SW 1271 (cell line): ENCODE data around the gene PAQR3.

Experiments used
- DNase-seq, 2 experiments: peaks; one replicate each; lab custom pipeline; 2025; lab: John Stamatoyannopoulos, UW

The PAQR3 gene

DNA sequence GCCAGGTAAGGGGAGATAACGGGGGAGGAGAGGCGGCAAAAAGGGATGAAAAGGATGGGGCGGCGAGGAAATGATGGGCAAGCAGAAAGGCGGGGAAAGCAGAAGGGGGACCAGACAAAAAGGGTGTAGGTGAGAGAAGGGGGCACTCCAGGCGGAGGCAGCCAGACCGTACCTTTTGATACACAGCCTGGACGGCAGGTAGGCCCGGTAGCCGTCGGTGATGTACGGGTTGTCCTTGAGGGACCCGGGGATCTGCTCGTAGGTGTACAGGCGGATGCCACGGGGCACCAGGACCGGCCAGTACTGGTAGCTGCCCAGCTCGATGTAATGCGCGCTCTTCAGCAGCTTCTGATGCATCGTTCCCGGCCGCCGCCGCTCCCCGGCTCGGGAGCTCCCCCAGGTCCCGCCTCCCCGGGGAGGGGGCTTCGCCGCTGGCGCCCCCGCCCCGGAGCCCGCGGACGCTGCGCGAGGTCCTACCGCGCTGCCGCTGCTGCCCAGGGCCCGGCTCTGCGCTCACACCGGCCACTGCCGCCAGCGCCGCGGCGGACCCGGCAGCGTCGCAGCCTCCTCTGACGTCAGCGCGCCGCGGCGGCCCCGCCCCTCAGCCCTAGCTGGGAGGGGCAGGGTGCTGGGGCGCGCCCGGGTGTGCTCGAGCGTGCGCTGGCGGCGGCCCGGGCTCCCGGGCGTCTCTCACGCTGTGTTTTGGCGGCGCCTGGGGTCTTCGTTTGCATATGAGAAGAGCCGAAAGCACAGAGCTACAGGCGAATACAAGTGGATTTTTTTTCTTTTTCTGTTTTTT is at the start of gene PAQR3:
TSS of gene PAQR3 (minus strand) at position 571 of the 799 bp plus-strand sequence. CDS start at position 357, 214 bp downstream.
- peak in 1 of 2 experiments; percentile 56 for DNase-seq

DNA sequence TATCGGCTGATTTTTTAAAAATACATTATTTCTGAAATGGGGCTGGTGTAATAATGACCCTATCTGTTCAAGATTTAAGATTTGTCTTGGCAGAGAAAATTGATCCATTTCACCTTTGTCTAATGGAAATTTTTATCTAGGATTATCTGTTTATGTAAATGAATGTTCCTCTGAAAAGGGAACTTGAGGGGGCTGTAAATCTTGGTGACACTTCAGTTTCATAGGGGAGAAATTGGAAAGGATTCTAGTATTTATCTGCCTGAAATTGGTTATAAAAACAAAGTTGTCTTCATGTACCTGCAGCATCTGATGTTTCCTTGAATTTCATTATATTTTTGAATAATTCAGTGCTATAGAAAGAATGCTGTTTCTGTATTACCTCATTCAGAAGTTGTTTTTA is 48.4 kb upstream of the PAQR3 start:
- DNase-seq: no peak

- DNase-seq: no peak
These were observed 45.4 kb upstream of the PAQR3 start for GRCh38 chr4:78984593-78984992.

DNA sequence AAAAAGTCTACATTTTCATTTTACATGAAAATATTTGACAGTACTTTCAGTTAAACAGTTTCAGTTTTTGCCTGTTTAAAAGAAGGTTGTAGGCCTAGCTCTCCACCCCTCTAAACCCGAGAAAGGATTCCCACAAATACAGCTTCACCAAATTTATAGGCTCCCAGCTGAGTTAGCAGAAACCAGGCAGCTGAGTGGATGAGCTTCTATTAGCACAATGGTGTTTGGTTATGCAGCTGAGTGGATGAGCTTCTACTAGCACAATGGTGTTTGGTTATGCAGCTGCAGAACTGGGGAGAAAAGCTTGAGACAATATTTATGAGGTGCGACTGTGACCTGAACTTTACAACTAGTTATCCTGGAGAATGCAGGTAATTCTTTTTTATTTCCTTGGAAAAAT is 36.6 kb upstream of the PAQR3 start:
- no peak for DNase-seq

DNA sequence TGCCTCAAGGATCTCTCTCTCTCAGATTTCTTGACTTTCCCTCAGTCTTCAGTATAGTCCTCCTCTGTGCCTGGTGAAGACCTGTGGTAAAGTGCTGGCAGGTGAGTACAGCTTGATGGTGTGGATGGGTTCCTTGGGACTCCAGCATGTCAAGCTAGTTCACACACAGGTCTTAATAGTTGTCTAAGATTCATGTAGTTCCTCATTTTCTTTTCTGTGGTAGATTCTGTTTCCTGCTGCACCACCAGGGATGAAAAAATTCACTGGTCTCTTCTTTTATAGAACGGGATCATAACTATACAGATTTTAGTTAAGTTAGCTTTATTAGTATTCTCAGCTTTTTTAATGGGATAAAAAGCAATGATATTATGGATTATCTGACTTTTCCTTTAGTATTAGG is 32.5 kb upstream of the PAQR3 start:
- no peak for DNase-seq

GRCh38 chr4:78971326-78971725 is 32.1 kb upstream of the PAQR3 start:
- no peak for DNase-seq

- no peak for DNase-seq
These were observed 23.4 kb upstream of the PAQR3 start for GRCh38 chr4:78962597-78963115.

DNA sequence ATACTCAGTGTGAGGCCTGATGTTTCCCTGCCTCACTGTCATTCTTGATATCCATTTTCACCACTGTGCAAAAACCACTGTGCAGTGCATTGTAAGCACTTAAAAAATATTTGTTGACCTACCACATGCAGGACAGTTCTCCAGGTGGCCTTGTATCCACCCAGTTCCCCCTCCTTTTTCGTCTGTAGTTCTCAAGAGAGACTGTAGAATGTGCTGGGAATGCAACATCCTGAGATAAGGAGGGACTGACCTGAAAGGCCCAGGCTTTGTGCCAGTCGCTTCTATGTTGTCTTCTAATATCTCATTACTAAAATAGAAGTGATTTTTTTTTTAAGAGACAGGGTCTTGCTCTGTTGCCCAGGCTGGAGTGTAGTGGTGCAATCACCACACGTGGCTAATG is 21.7 kb upstream of the PAQR3 start:
- no peak for DNase-seq

DNA sequence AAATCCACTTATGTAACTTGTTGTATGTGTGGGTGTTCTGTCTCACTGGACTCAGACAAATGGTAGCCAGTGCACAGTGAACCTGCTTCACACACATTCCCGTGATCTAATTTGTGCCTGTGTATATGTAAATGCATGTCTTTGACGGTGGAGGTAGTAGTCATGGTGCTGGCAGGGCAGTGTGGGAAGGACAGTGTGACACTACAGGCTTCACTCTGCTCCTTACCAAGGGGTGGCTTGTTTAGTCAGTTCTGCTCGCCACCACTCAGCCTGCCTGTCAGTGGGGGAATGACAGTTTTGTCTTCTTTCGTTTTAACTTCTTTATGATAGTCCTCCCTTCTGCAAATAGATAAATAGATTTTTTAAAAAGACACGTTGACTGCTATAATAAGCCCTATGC is 17.7 kb upstream of the PAQR3 start:
- no peak for DNase-seq

DNA sequence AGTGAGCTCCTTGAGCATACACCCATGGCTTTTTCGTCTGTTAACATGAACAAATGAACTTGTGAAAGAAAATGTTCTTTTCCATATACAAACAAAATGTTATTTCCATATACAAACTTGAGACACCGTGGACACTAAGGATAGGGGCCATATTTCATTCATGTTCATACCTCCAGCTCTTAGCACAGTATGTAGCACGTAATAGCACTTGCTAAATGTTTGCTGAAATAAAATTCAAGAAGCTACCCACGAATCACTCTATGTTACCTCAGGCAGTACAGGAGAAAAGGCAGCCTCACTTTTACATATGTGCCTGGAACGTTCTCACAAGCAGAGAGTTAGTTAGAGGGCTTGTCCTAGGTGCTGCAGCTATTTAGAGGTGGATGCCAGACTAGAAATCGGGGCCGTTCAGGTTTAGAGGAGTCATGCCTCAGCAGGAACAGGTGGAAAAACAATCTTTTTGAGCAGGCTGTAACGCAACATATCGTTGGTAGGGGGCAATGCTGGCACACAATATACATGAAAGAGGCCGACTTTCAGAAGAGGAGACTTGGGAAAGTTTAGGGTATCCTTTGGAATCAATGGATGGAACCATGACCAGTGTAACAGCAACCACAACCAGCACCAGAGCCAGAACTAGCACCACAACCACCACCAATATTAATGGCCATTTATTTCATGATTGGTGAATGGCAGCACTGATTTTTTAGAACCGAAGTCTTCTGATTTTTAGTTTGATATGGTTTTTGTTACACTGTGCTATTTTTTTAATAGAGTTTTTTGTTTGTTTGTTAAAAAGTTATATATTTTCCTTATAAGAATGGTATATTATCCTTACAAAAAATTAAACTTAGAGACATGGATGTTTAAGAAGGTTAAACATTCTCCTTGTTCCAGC is 14.8 kb upstream of the PAQR3 start:
- DNase-seq: peak in 1 of 2 experiments; percentile 10

DNA sequence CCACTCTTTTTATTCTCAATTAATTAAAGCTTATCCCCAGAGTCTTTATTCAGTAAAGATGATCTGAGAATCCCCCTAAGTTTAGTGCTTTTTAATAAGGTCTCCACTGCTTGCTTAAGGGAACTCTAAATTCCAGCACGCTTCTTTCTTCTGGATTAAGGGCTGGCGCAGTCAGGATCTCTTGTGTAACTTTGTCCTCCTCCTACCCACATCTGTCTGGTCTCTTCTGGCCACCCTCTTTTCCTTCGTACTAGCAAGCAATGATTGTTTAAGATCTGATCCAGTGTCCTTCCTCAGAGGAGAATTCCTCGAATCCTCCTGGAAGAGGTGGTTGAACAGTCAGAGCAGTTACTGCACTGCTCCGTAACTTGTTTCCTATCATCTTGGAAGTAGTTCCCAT is 14.0 kb upstream of the PAQR3 start:
- DNase-seq: no peak

DNA sequence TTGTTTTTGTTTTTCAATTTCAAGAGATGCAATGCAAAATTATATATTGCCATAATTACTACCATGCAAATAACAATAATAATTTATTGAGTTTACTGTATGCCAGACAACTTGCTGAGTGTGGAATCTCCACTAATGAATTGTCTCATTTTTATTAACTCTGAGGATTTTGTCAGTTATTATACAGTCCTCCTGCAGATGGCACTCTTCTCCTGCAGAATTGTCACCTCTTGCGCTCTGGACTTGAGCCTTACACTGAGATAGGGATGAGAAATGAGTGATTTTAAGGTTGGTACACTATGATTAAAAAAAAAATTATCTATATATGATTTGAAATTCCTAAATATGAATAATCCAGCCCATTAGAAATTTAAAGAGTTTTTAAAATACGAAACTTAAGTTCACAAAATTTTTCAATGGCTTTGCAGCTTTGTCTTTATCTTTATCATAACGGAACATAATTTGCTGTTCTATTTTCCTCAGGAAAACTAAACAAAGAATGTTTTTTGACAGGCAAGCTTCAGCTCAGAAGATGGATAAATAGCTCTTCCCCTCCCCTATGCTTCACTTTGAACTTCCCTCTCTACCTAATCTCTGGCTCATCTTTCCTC is 12.7 kb upstream of the PAQR3 start:
- DNase-seq: peak in 1 of 2 experiments; percentile 21

DNA sequence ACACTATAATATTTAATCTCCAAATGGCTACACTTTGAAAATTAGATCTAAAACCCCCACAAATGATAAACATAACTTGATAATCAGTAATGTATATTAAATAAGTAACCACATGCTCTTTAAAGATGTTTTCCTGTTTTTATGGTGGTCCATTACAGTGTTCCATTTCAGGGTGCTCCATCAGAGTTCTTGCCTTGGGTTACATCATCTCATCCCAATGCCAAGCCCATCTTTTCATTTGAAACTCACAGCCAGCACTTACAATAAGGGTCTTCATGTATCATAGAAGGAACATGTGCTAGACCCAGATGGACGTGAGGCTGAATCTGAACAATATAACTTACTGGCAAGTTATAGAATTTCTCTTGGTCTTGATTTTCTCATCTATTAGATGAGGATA is 10.5 kb upstream of the PAQR3 start:
- DNase-seq: no peak

- DNase-seq: no peak
These were observed 6.5 kb upstream of the PAQR3 start for GRCh38 chr4:78945651-78946179.

DNA sequence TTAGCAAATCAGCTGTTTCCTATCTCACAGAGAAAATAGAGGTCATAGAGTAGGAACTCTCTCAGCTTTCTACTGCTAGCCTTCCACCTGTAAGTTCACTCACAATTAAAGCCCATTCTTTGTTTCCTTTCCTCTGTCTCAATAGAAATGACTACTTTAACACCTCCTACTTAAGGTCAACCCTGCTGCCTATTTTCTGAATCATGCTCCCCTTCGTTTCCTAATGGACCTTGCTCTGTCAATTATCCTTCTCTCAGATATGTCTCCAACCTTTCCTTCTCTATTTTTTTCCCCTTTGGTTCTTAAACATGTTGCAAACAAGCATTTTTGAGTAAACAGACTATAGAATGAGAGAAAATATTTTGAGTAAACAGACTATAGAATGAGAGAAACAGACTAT is 5.1 kb upstream of the PAQR3 start:
- DNase-seq: no peak

DNA sequence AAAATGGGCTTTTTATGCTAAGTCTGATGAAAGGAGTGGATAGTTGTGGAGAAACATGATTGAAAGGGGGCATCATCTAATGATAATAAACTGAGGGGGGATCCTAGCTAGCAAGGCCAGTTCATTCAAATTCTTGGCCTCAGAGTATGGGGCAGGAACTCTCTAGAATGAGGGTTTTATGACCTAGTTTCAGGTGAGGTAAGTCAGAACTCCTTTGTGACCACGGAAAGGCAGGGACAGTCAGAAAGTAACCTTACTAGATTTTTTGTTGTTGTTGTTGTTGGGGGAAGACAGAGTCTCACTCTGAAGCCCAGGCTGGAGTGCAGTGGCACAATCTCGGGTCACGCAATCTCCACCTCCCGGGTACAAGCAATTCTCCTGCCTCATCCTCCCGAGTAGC is 1.5 kb upstream of the PAQR3 start:
- no peak for DNase-seq

DNA sequence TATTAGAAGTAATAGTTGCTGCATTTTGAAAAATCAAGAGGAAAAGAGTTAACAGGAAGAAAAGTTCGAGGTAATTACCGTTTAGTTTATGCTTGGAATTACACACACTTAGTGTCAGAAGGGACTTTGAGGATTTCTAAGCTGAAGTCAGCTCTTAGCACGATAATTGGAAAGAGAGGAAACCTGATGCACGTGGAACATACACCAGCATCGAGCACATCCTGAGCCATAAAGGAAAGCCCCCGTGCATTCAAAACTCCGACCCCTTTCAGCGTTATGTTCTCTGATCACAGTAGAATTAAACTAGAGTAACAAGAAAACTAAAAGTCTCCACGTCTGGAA is 400 bp upstream of the PAQR3 start:
- DNase-seq: no peak

GRCh38 chr4:78938474-78938867 is 767 bp downstream of the PAQR3 start:
- DNase-seq: no peak

DNA sequence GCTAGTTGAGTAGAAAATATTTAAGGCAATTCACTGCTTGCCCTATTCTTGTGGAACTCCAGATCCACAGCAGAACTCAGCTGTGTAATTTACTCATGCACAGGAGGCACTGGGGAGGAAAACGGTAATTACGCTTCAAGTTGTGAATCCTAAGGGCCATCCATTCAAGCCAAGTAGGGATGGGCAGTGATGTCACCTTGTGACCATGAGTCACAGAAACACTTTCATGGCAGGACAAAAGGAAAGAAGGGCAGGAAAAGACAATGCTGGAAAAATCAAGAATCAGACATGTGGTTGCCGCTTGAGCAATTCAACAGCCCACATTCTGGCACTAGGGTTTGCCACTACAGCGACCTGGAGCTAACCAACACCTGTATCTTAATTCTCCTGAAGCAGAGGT is 1.4 kb downstream of the PAQR3 start:
- DNase-seq: no peak

GRCh38 chr4:78936989-78937388 is 2.2 kb downstream of the PAQR3 start:
- no peak for DNase-seq

DNA sequence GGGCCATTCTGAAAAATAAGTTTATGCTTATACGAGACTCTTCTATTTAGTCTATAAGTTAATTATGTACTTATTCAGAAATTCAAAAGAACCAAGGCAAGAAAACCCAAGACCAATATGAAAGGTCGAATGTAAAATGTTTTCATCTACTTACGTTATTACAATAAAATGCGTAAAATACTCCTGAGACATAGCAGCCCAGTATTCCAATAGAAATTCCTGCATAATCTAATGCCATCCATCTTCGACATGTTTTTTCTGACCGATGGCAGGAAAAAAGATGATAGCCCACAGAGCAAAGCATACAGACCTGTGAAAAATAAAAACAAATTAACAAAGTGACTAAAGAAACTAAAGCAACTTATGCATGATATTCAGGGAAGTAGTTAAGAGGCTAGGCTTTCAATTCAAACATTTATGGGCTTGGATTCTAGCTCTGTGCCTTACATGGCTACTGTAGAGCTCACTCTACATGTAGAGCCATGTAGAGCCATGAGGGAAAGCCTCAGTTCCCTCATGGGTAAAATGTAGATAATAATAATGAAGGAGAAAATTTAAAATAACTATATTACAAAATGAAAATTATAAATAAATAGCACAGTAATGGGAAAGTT is 9.1 kb downstream of the PAQR3 start:
- no peak for DNase-seq

DNA sequence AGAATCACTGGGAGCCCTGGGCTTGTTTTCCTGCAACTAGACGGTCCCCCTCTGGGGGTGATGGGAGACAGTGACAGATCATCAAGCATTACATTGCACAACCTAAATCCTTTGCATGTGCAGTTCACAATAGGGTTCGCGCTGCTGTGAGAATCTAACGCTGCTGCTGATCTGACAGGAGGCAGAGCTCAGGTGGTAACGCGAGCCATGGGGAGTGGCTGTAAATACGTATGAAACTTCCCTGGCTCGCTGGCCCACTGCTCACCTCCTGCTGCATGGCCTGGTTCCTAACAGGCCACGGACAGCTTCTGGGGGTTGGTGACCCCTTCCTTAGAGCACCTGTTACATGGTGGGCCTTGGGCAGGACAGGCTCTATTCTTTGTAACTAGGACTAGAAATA is 10.4 kb downstream of the PAQR3 start:
- DNase-seq: no peak
